CD4-positive, CD25-positive, alpha-beta regulatory T cell (primary cell): ENCODE measurements around the gene MMADHC. TPM values are rescaled to one million over a fixed set of nuclear protein-coding genes. Genes with fewer than 3 reads are reported as not detected.

ENCODE experiments used
- ATAC-seq, 2 donors: fragments of 150-1000 bp; cut with Tn5 transposase; one replicate each; pipeline ENCODE4 v1.10.0; 2021; ENCODE audit warnings: low read depth in 2 of 2, moderate number of reproducible peaks in 2 of 2, moderate library complexity in 1 of 2
- DNase-seq, 3 donors: peaks; one replicate each; pipeline versions ENCODE4 v3.0.0 to v3.0.0-alpha.2; 2012 to 2022; ENCODE audit warnings: mixed read lengths in 1 of 3
- H3K27ac ChIP-seq: one replicate; pipeline ENCODE4 v1.7.0; 2013; ENCODE audit warnings: mild to moderate bottlenecking, low read length; ENCODE audit not compliant: insufficient read depth, poor library complexity, severe bottlenecking
- H3K27me3 ChIP-seq: one replicate; pipeline ENCODE4 v1.7.0; 2013; ENCODE audit warnings: low read length; ENCODE audit not compliant: control insufficient read depth, insufficient read depth
- H3K36me3 ChIP-seq: one replicate; pipeline ENCODE4 v1.7.0; 2013; ENCODE audit warnings: mild to moderate bottlenecking, low read length, moderate library complexity; ENCODE audit not compliant: control insufficient read depth, insufficient read depth
- H3K4me1 ChIP-seq: 2 replicates; pipeline ENCODE4 v1.7.0; 2013; ENCODE audit warnings: mild to moderate bottlenecking, low read length; ENCODE audit not compliant: insufficient read depth, control insufficient read depth, poor library complexity, severe bottlenecking
- H3K4me3 ChIP-seq: one replicate; pipeline ENCODE4 v1.7.0; 2013; ENCODE audit warnings: low read depth, mild to moderate bottlenecking, low read length, moderate library complexity
- H3K9me3 ChIP-seq, 2 experiments: 1 replicate in 1 of 2; 2 replicates in 1 of 2; pipeline ENCODE4 v1.7.0; 2013; ENCODE audit warnings: low read length in 2 of 2, mild to moderate bottlenecking in 1 of 2, moderate library complexity in 1 of 2; ENCODE audit not compliant: control insufficient read depth in 2 of 2
- H3K27ac Mint-ChIP-seq, 3 donors: one replicate each; pipeline ENCODE4 v1.8.0; 2020 to 2022; ENCODE audit warnings: mild to moderate bottlenecking in 3 of 3, mixed read lengths in 3 of 3, moderate library complexity in 2 of 3
- H3K27me3 Mint-ChIP-seq: one replicate; pipeline ENCODE4 v1.8.0; 2022; ENCODE audit warnings: mild to moderate bottlenecking, mixed read lengths
- H3K36me3 Mint-ChIP-seq: one replicate; pipeline ENCODE4 v1.8.0; 2020; ENCODE audit warnings: mixed read lengths
- H3K4me1 Mint-ChIP-seq, 4 donors: one replicate each; pipeline ENCODE4 v1.8.0; 2020 to 2022; ENCODE audit warnings: mixed read lengths in 4 of 4, mild to moderate bottlenecking in 1 of 4
- H3K4me3 Mint-ChIP-seq, 4 donors: one replicate each; pipeline ENCODE4 v1.8.0; 2020 to 2022; ENCODE audit warnings: mild to moderate bottlenecking in 4 of 4, mixed read lengths in 4 of 4, moderate library complexity in 3 of 4
- H3K9me3 Mint-ChIP-seq, 7 donors: one replicate each; pipeline ENCODE4 v1.8.0; 2020 to 2022; ENCODE audit warnings: mixed read lengths in 7 of 7, mild to moderate bottlenecking in 3 of 7, moderate library complexity in 2 of 7
- polyA plus RNA-seq, 4 donors: library from polyadenylated mRNA; unstranded; fragments of 300-500 nt; fragmentation: Illumina TruSeq; gene quantifications; one replicate each; pipeline ENCODE4 v1.2.3, GENCODE V29; 2021
- total RNA-seq: library from RNA; stranded (reverse); gene quantifications from one replicate; pipeline ENCODE4 v1.2.3, GENCODE V29; 2022

MMADHC gene
- total and polyA plus RNA-seq, 5 donors from 2014 or later: 72.5 to 200 (median 170) TPM

GRCh38 chr2:149561309-149561926 is 26.2 kb downstream of the MMADHC start:
- DNase-seq (peak; percentile 1 to 48 (median 32)), ATAC-seq (no peak)
- Mint-ChIP-seq H3K36me3 (peaks cover 4% of the 10 kb centered on the region), H3K27me3 (peaks cover 11% of the 10 kb centered on the region), H3K9me3 (no peaks in the 10 kb centered on the region), H3K4me3 (no peak overlapping the region), H3K4me1 (peaks cover 0 to 9% (median 2%) of the 10 kb centered on the region in 4 donors), H3K27ac (no peak overlapping the region)
- Histone ChIP-seq H3K36me3 (peaks cover 6% of the 10 kb centered on the region), H3K4me1 (no peaks in the 10 kb centered on the region), H3K4me3 (no peak overlapping the region), H3K27ac (no peak overlapping the region), H3K27me3 (peaks cover 3% of the 10 kb centered on the region), H3K9me3 (no peaks in the 10 kb centered on the region)

- Histone ChIP-seq H3K27ac (no peak overlapping the region), H3K4me3 (no peak overlapping the region), H3K36me3 (no peaks in the 10 kb centered on the region), H3K27me3 (peaks cover 3% of the 10 kb centered on the region), H3K9me3 (no peaks in the 10 kb centered on the region), H3K4me1 (no peaks in the 10 kb centered on the region)
- Mint-ChIP-seq H3K27me3 (peaks cover 11% of the 10 kb centered on the region), H3K4me1 (peaks cover 0 to 5% (median 2%) of the 10 kb centered on the region in 4 donors), H3K9me3 (no peaks in the 10 kb centered on the region), H3K4me3 (no peak overlapping the region), H3K27ac (no peak overlapping the region), H3K36me3 (no peaks in the 10 kb centered on the region)
- no peak for DNase-seq
- ATAC-seq: no peak
Measured at GRCh38 chr2:149559341-149560068, 28.1 kb downstream of the MMADHC start.

GRCh38 chr2:149556452-149556851 is 31.1 kb downstream of the MMADHC start:
- H3K27ac ChIP-seq: no peak overlapping the region
- H3K9me3 ChIP-seq: no peaks in the 10 kb centered on the region
- ATAC-seq (no peak), DNase-seq (no peak)
- no peaks in the 10 kb centered on the region for H3K36me3 Mint-ChIP-seq
- no peak overlapping the region for H3K4me3 ChIP-seq
- H3K4me1 ChIP-seq: no peaks in the 10 kb centered on the region
- peaks cover 3% of the 10 kb centered on the region for H3K27me3 ChIP-seq
- no peaks in the 10 kb centered on the region for H3K9me3 Mint-ChIP-seq
- H3K4me3 Mint-ChIP-seq: no peak overlapping the region
- peaks cover 14% of the 10 kb centered on the region for H3K27me3 Mint-ChIP-seq
- H3K27ac Mint-ChIP-seq: no peak overlapping the region
- no peaks in the 10 kb centered on the region for H3K4me1 Mint-ChIP-seq
- no peaks in the 10 kb centered on the region for H3K36me3 ChIP-seq

- ATAC-seq (no peak), DNase-seq (no peak)
- no peak overlapping the region for H3K4me3 ChIP-seq
- H3K4me1 ChIP-seq: no peaks in the 10 kb centered on the region
- H3K9me3 Mint-ChIP-seq: peaks cover 0 to 4% (median 0%) of the 10 kb centered on the region in 7 donors
- H3K36me3 ChIP-seq: no peaks in the 10 kb centered on the region
- peaks cover 4% of the 10 kb centered on the region for H3K27me3 Mint-ChIP-seq
- no peaks in the 10 kb centered on the region for H3K36me3 Mint-ChIP-seq
- H3K9me3 ChIP-seq: no peaks in the 10 kb centered on the region
- no peaks in the 10 kb centered on the region for H3K4me1 Mint-ChIP-seq
- no peaks in the 10 kb centered on the region for H3K27me3 ChIP-seq
- H3K27ac ChIP-seq: no peak overlapping the region
- H3K27ac Mint-ChIP-seq: no peak overlapping the region
- no peak overlapping the region for H3K4me3 Mint-ChIP-seq
Measured at GRCh38 chr2:149552830-149553229, 34.7 kb downstream of the MMADHC start.

GRCh38 chr2:149552226-149552625 is 35.3 kb downstream of the MMADHC start:
- no peak for DNase-seq

GRCh38 chr2:149544692-149545091 is 42.9 kb downstream of the MMADHC start:
- Histone ChIP-seq H3K9me3 (no peaks in the 10 kb centered on the region), H3K4me3 (peak overlapping the region; percentile 56), H3K4me1 (peaks cover 3% of the 10 kb centered on the region), H3K27ac (no peak overlapping the region), H3K36me3 (no peaks in the 10 kb centered on the region), H3K27me3 (no peaks in the 10 kb centered on the region)
- no peaks in the 10 kb centered on the region for H3K36me3 Mint-ChIP-seq
- H3K4me3 Mint-ChIP-seq: peak overlapping the region in 2 of 4 donors; percentile 67 to 86
- DNase-seq: peak in 2 of 3 donors; percentile 12 to 52
- H3K27ac Mint-ChIP-seq: peak overlapping the region in 2 of 3 donors; percentile 89 to 91
- peak; percentile 60 for ATAC-seq
- H3K9me3 Mint-ChIP-seq: peaks cover 0 to 2% (median 1%) of the 10 kb centered on the region in 7 donors
- H3K27me3 Mint-ChIP-seq: no peaks in the 10 kb centered on the region
- H3K4me1 Mint-ChIP-seq: peaks cover 8 to 13% (median 10%) of the 10 kb centered on the region in 4 donors

More at GRCh38 chr2:149552226-149552625, 35.3 kb downstream of the MMADHC start:
- Histone ChIP-seq H3K27ac (no peak overlapping the region), H3K4me3 (no peak overlapping the region), H3K9me3 (no peaks in the 10 kb centered on the region), H3K27me3 (no peaks in the 10 kb centered on the region), H3K36me3 (no peaks in the 10 kb centered on the region), H3K4me1 (no peaks in the 10 kb centered on the region)
- H3K9me3 Mint-ChIP-seq: peaks cover 0 to 4% (median 0%) of the 10 kb centered on the region in 7 donors
- no peak overlapping the region for H3K4me3 Mint-ChIP-seq
- no peaks in the 10 kb centered on the region for H3K4me1 Mint-ChIP-seq
- H3K36me3 Mint-ChIP-seq: no peaks in the 10 kb centered on the region
- no peak overlapping the region for H3K27ac Mint-ChIP-seq
- ATAC-seq: no peak
- peaks cover 4% of the 10 kb centered on the region for H3K27me3 Mint-ChIP-seq

- H3K27me3 Mint-ChIP-seq: no peaks in the 10 kb centered on the region
- H3K4me3 Mint-ChIP-seq: peak overlapping the region in 2 of 4 donors; percentile 12 to 18
- no peak overlapping the region for H3K4me3 ChIP-seq
- H3K4me1 ChIP-seq: peaks cover 3% of the 10 kb centered on the region
- H3K27ac ChIP-seq: no peak overlapping the region
- no peaks in the 10 kb centered on the region for H3K9me3 ChIP-seq
- peaks cover 8 to 13% (median 10%) of the 10 kb centered on the region in 4 donors for H3K4me1 Mint-ChIP-seq
- no peaks in the 10 kb centered on the region for H3K36me3 Mint-ChIP-seq
- DNase-seq: no peak
- no peak for ATAC-seq
- no peaks in the 10 kb centered on the region for H3K36me3 ChIP-seq
- H3K27me3 ChIP-seq: no peaks in the 10 kb centered on the region
- peaks cover 0 to 2% (median 1%) of the 10 kb centered on the region in 7 donors for H3K9me3 Mint-ChIP-seq
- no peak overlapping the region for H3K27ac Mint-ChIP-seq
Measured at GRCh38 chr2:149543845-149544244, 43.7 kb downstream of the MMADHC start.
